ENCODE data around the gene BOLA1.

The BOLA1 gene

DNA sequence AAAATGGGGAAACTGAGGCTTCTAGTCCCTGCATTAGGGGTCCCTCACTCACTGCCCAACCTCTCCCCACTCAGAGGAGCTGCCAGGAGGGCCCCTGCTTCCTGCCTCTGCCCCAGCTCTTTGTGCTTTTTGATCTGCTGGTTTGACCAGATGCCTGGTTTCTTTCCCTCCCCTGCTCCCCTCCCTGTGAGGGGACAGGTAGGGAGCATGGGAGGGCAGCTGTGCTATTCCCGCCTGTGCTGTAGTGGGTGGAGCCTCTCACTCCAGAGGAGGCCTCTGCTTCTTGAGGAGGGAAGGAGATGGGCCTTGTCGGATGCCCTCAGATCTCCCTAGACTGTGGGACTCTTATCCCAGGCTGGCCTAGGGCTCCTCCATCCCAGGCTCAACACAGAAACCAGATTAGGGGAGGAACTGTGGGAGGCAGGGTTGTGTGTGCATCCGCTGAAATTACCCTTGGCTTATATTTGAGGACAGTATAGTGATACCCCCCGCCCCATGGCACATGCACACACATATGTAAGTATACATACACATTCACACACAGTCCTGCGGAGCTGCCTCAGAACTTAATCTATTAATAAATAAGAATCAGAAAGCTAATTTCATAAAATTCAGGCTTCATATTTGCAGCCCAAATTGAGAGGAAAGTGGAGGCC, 4.6 kb downstream of the BOLA1 start:
- Histone ChIP-seq H2BK15ac (ENCODE audit: low read length) (no peak overlapping the region), H3K9me3 (replicated peaks in 1 of 2; ENCODE audit: control insufficient read depth in 2 of 2, insufficient read depth in 1 of 2, low read depth in 1 of 2, low read length in 2 of 2) (no peaks in the 10 kb centered on the region), H2AFZ (ENCODE audit: low read length) (no peak overlapping the region), H3K9ac (ENCODE audit: low read depth, low read length, poor library complexity) (no peak overlapping the region), H3K18ac (ENCODE audit: low read length) (no peak overlapping the region), H4K91ac (ENCODE audit: low read depth, low read length, poor library complexity) (no peak overlapping the region), H2BK12ac (ENCODE audit: low read length) (no peak overlapping the region), H3K79me1 (ENCODE audit: low read depth, low read length) (peaks cover 2% of the 10 kb centered on the region), H3K27ac (replicated peaks; ENCODE audit: low read length) (no peak overlapping the region), H3K4me1 (ENCODE audit: control insufficient read depth in 2 of 2, insufficient read depth in 1 of 2, low read depth in 1 of 2, low read length in 2 of 2) (peaks cover 0 to 3% of the 10 kb centered on the region in 2 donors), H3K14ac (ENCODE audit: low read length) (no peak overlapping the region), H4K8ac (ENCODE audit: low read depth, low read length) (no peak overlapping the region), H3K27me3 (ENCODE audit: control insufficient read depth in 3 of 3, insufficient read depth in 3 of 3, low read depth in 1 of 3, low read length in 3 of 3) (no peaks in the 10 kb centered on the region), H2AK5ac (ENCODE audit: low read depth, low read length) (no peak overlapping the region), H3K4me2 (ENCODE audit: insufficient read depth, low read length, poor library complexity, severe bottlenecking) (no peak overlapping the region), H2BK120ac (ENCODE audit: low read depth, low read length) (no peak overlapping the region), H3K4ac (ENCODE audit: low read length) (no peak overlapping the region), H3K4me3 (ENCODE audit: low read length in 2 of 2) (no peak overlapping the region), H2BK5ac (ENCODE audit: low read length) (no peak overlapping the region), H3K36me3 (replicated peaks in 1 of 2; ENCODE audit: control insufficient read depth in 2 of 2, insufficient read depth in 2 of 2, low read length in 2 of 2) (peaks cover 25 to 45% of the 10 kb centered on the region in 2 donors), H3K23ac (ENCODE audit: low read depth, low read length, poor library complexity) (no peak overlapping the region)
- no peak for DNase-seq (ENCODE audit: low spot score)
- WGBS, 2 donors (ENCODE audit: extremely low coverage in 2 of 2, insufficient read length in 2 of 2, insufficient replicate concordance in 1 of 2): no CpG with 5 or more reads among the region's 5 CpGs

- H3K18ac ChIP-seq (ENCODE audit: low read length): no peak overlapping the region
- no peaks in the 10 kb centered on the region for H3K4me1 ChIP-seq (ENCODE audit: control insufficient read depth in 2 of 2, insufficient read depth in 1 of 2, low read depth in 1 of 2, low read length in 2 of 2)
- no peak overlapping the region for H2AK5ac ChIP-seq (ENCODE audit: low read depth, low read length)
- no peaks in the 10 kb centered on the region for H3K9me3 ChIP-seq (replicated peaks in 1 of 2; ENCODE audit: control insufficient read depth in 2 of 2, insufficient read depth in 1 of 2, low read depth in 1 of 2, low read length in 2 of 2)
- H3K27me3 ChIP-seq (ENCODE audit: control insufficient read depth in 3 of 3, insufficient read depth in 3 of 3, low read depth in 1 of 3, low read length in 3 of 3): no peaks in the 10 kb centered on the region
- peaks cover 31 to 71% of the 10 kb centered on the region in 2 donors for H3K36me3 ChIP-seq (replicated peaks in 1 of 2; ENCODE audit: control insufficient read depth in 2 of 2, insufficient read depth in 2 of 2, low read length in 2 of 2)
- H3K4ac ChIP-seq (ENCODE audit: low read length): no peak overlapping the region
- H3K9ac ChIP-seq (ENCODE audit: low read depth, low read length, poor library complexity): no peak overlapping the region
- H3K14ac ChIP-seq (ENCODE audit: low read length): no peak overlapping the region
- no peak overlapping the region for H2AFZ ChIP-seq (ENCODE audit: low read length)
- H2BK5ac ChIP-seq (ENCODE audit: low read length): no peak overlapping the region
- no peak overlapping the region for H2BK120ac ChIP-seq (ENCODE audit: low read depth, low read length)
- no peak overlapping the region for H3K4me2 ChIP-seq (ENCODE audit: insufficient read depth, low read length, poor library complexity, severe bottlenecking)
- no peak overlapping the region for H2BK12ac ChIP-seq (ENCODE audit: low read length)
- H4K91ac ChIP-seq (ENCODE audit: low read depth, low read length, poor library complexity): no peak overlapping the region
- H3K79me1 ChIP-seq (ENCODE audit: low read depth, low read length): peaks cover 3% of the 10 kb centered on the region
- no CpG with 5 or more reads among the region's 10 CpGs for WGBS, 2 donors (ENCODE audit: extremely low coverage in 2 of 2, insufficient read length in 2 of 2, insufficient replicate concordance in 1 of 2)
- no peak overlapping the region for H3K4me3 ChIP-seq (ENCODE audit: low read length in 2 of 2)
- no peak overlapping the region for H3K27ac ChIP-seq (replicated peaks; ENCODE audit: low read length)
- DNase-seq (ENCODE audit: low spot score): no peak
- no peak overlapping the region for H2BK15ac ChIP-seq (ENCODE audit: low read length)
- H3K23ac ChIP-seq (ENCODE audit: low read depth, low read length, poor library complexity): no peak overlapping the region
- H4K8ac ChIP-seq (ENCODE audit: low read depth, low read length): no peak overlapping the region
These were observed 7.3 kb downstream of the BOLA1 start for GRCh38 chr1:149906570-149907075.

DNA sequence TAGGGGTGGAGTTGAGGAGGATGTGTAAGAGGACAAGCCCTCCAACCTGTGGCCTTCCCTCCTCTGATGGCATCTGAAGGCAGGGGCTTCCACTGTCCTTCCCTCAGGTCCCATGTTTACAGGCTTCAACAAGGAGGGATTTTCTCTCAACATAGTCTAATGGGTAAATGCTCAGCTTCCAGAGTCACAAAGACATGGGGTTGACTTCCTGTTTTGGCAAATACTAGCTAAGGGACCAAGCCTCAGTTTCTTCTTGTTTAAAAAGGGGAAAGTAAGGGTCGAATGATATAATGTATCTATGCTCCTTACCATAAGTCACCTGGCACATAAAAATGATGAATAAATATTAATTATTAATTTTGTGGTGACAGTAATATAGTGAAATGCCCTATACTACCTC, 15.2 kb downstream of the BOLA1 start:
- DNase-seq (ENCODE audit: low spot score): no peak
- H3K4me3 ChIP-seq (ENCODE audit: low read length in 2 of 2): no peak overlapping the region
- no peaks in the 10 kb centered on the region for H3K27me3 ChIP-seq (ENCODE audit: control insufficient read depth in 3 of 3, insufficient read depth in 3 of 3, low read depth in 1 of 3, low read length in 3 of 3)
- H2BK12ac ChIP-seq (ENCODE audit: low read length): no peak overlapping the region
- no peak overlapping the region for H2BK5ac ChIP-seq (ENCODE audit: low read length)
- H3K9ac ChIP-seq (ENCODE audit: low read depth, low read length, poor library complexity): no peak overlapping the region
- no peak overlapping the region for H3K4me2 ChIP-seq (ENCODE audit: insufficient read depth, low read length, poor library complexity, severe bottlenecking)
- H4K91ac ChIP-seq (ENCODE audit: low read depth, low read length, poor library complexity): no peak overlapping the region
- H3K9me3 ChIP-seq (replicated peaks in 1 of 2; ENCODE audit: control insufficient read depth in 2 of 2, insufficient read depth in 1 of 2, low read depth in 1 of 2, low read length in 2 of 2): no peaks in the 10 kb centered on the region
- H3K36me3 ChIP-seq (replicated peaks in 1 of 2; ENCODE audit: control insufficient read depth in 2 of 2, insufficient read depth in 2 of 2, low read length in 2 of 2): peaks cover 11 to 47% of the 10 kb centered on the region in 2 donors
- no peak overlapping the region for H4K8ac ChIP-seq (ENCODE audit: low read depth, low read length)
- no peak overlapping the region for H2BK120ac ChIP-seq (ENCODE audit: low read depth, low read length)
- peaks cover 5% of the 10 kb centered on the region for H3K79me1 ChIP-seq (ENCODE audit: low read depth, low read length)
- no peak overlapping the region for H3K23ac ChIP-seq (ENCODE audit: low read depth, low read length, poor library complexity)
- H2AFZ ChIP-seq (ENCODE audit: low read length): no peak overlapping the region
- H3K4ac ChIP-seq (ENCODE audit: low read length): no peak overlapping the region
- no CpG with 5 or more reads among the region's 1 CpG for WGBS, 2 donors (ENCODE audit: extremely low coverage in 2 of 2, insufficient read length in 2 of 2, insufficient replicate concordance in 1 of 2)
- H2AK5ac ChIP-seq (ENCODE audit: low read depth, low read length): no peak overlapping the region
- no peak overlapping the region for H3K14ac ChIP-seq (ENCODE audit: low read length)
- H3K27ac ChIP-seq (replicated peaks; ENCODE audit: low read length): no peak overlapping the region
- H3K4me1 ChIP-seq (ENCODE audit: control insufficient read depth in 2 of 2, insufficient read depth in 1 of 2, low read depth in 1 of 2, low read length in 2 of 2): peaks cover 18 to 20% of the 10 kb centered on the region in 2 donors
- no peak overlapping the region for H2BK15ac ChIP-seq (ENCODE audit: low read length)
- H3K18ac ChIP-seq (ENCODE audit: low read length): no peak overlapping the region

GRCh38 chr1:149915429-149916192, 16.2 kb downstream of the BOLA1 start:
- Histone ChIP-seq H3K23ac (ENCODE audit: low read depth, low read length, poor library complexity) (no peak overlapping the region), H3K4me2 (ENCODE audit: insufficient read depth, low read length, poor library complexity, severe bottlenecking) (peak overlapping the region; percentile 28), H3K27me3 (ENCODE audit: control insufficient read depth in 3 of 3, insufficient read depth in 3 of 3, low read depth in 1 of 3, low read length in 3 of 3) (no peaks in the 10 kb centered on the region), H2AFZ (ENCODE audit: low read length) (peak overlapping the region; percentile 9), H3K14ac (ENCODE audit: low read length) (no peak overlapping the region), H2BK120ac (ENCODE audit: low read depth, low read length) (no peak overlapping the region), H3K4me1 (ENCODE audit: control insufficient read depth in 2 of 2, insufficient read depth in 1 of 2, low read depth in 1 of 2, low read length in 2 of 2) (peaks cover 18 to 20% of the 10 kb centered on the region in 2 donors), H3K9me3 (replicated peaks in 1 of 2; ENCODE audit: control insufficient read depth in 2 of 2, insufficient read depth in 1 of 2, low read depth in 1 of 2, low read length in 2 of 2) (no peaks in the 10 kb centered on the region), H2AK5ac (ENCODE audit: low read depth, low read length) (no peak overlapping the region), H2BK12ac (ENCODE audit: low read length) (no peak overlapping the region), H4K91ac (ENCODE audit: low read depth, low read length, poor library complexity) (no peak overlapping the region), H3K4ac (ENCODE audit: low read length) (no peak overlapping the region), H3K36me3 (replicated peaks in 1 of 2; ENCODE audit: control insufficient read depth in 2 of 2, insufficient read depth in 2 of 2, low read length in 2 of 2) (peaks cover 9 to 36% of the 10 kb centered on the region in 2 donors), H3K18ac (ENCODE audit: low read length) (no peak overlapping the region), H3K79me1 (ENCODE audit: low read depth, low read length) (peaks cover 2% of the 10 kb centered on the region), H4K8ac (ENCODE audit: low read depth, low read length) (no peak overlapping the region), H3K4me3 (ENCODE audit: low read length in 2 of 2) (peak overlapping the region; percentile 48 to 64), H2BK15ac (ENCODE audit: low read length) (no peak overlapping the region), H3K27ac (replicated peaks; ENCODE audit: low read length) (peak overlapping the region; percentile 54), H3K9ac (ENCODE audit: low read depth, low read length, poor library complexity) (no peak overlapping the region), H2BK5ac (ENCODE audit: low read length) (no peak overlapping the region)
- no peak for DNase-seq (ENCODE audit: low spot score)
- WGBS, 2 donors (ENCODE audit: extremely low coverage in 2 of 2, insufficient read length in 2 of 2, insufficient replicate concordance in 1 of 2): no CpG with 5 or more reads among the region's 11 CpGs
